ENCODE measurements around the gene TXNIP.

TXNIP gene

DNA sequence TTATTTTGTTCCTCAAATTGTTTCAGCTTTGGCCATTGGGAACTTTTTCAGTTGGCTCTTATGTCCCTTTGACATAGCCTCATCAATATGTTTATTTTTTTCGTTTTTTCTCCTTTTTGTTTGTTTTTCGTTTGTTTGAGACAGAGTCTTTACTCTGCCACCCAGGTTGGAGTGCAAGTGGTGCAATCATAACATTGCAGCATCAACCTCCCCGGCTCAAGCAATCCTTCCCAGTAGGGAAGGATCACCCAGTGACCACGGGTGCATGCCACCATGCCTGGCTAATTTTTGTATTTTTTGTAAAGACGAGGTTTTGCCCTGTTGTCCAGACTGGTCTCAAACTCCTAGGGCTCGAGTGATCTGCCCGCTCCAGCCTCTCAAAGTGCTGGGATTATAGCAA is 23.8 kb downstream of the TXNIP start:
- in situ Hi-C loops (cut with MboI; ENCODE audit: low pct_unique_long_range_greater_than_20kb, low sequenced_read_pairs, unreplicated experiment) = loop anchor here (5.0 kb wide), 1 partner anchor 40 kb away; no protein-coding TSS in a partner anchor
- TF ChIP-seq, protein P1, sequence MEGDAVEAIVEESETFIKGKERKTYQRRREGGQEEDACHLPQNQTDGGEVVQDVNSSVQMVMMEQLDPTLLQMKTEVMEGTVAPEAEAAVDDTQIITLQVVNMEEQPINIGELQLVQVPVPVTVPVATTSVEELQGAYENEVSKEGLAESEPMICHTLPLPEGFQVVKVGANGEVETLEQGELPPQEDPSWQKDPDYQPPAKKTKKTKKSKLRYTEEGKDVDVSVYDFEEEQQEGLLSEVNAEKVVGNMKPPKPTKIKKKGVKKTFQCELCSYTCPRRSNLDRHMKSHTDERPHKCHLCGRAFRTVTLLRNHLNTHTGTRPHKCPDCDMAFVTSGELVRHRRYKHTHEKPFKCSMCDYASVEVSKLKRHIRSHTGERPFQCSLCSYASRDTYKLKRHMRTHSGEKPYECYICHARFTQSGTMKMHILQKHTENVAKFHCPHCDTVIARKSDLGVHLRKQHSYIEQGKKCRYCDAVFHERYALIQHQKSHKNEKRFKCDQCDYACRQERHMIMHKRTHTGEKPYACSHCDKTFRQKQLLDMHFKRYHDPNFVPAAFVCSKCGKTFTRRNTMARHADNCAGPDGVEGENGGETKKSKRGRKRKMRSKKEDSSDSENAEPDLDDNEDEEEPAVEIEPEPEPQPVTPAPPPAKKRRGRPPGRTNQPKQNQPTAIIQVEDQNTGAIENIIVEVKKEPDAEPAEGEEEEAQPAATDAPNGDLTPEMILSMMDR (IDR thresholded peaks at IDR 0.05; ENCODE audit: extremely low read depth, insufficient read depth, missing control alignments) = no peak
- no peak for DNase-seq (ENCODE audit: low spot score)

DNA sequence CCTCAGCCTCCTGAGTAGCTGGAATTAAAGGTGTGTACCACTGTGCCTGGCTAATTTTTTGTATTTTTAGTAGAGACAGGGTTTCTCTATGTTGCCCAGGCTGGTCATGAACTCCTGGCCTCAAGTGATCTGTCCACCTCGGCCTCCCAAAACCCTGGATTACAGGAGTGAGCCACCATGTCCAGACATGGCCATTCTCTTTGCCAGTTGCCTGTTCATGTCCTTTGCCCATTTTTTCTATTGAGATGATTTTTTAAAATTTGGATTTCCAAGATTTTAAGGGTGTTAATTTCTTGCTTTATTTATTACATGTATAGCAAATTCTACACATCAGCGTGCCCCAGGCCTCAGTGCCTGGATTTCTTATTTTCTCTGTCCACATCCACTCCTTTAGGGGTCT is 29.1 kb downstream of the TXNIP start:
- TF ChIP-seq, protein P1 (IDR thresholded peaks at IDR 0.05; ENCODE audit: extremely low read depth, insufficient read depth, missing control alignments) = no peak
- in situ Hi-C loops (cut with MboI; ENCODE audit: low pct_unique_long_range_greater_than_20kb, low sequenced_read_pairs, unreplicated experiment) = no loop called here
- no peak for DNase-seq (ENCODE audit: low spot score)

DNA sequence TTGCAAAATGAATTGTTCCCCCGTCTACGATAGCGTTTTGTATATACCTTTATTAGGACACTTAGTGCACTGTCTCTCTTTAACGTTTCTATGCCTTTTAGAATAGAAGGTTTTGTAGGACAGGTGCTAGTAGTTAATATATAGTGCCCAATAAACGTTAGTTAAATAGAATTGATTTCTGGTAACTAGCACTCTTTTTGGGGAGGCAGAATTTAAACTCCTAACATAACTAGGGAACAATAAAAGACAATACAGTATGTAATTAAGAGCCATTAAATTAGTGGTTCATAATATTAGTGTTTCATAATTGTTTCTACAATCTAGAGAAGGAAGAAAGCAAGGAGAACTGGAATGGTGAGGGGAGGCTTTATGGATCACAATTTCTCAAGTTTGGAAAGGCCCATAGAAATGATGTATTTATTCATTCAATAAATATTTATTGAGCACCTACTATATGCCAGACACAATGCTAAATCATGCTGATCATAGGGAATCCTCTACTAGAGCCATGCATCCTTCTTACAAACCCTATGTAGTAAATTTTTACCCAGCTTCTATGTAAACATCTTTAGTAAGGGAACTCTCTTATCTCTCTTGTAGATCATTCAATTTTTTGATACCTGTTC is 31.1 kb downstream of the TXNIP start:
- DNase-seq (ENCODE audit: low spot score) = no peak
- TF ChIP-seq, protein P1 (IDR thresholded peaks at IDR 0.05; ENCODE audit: extremely low read depth, insufficient read depth, missing control alignments) = no peak
- in situ Hi-C loops (cut with MboI; ENCODE audit: low pct_unique_long_range_greater_than_20kb, low sequenced_read_pairs, unreplicated experiment) = no loop called here

DNA sequence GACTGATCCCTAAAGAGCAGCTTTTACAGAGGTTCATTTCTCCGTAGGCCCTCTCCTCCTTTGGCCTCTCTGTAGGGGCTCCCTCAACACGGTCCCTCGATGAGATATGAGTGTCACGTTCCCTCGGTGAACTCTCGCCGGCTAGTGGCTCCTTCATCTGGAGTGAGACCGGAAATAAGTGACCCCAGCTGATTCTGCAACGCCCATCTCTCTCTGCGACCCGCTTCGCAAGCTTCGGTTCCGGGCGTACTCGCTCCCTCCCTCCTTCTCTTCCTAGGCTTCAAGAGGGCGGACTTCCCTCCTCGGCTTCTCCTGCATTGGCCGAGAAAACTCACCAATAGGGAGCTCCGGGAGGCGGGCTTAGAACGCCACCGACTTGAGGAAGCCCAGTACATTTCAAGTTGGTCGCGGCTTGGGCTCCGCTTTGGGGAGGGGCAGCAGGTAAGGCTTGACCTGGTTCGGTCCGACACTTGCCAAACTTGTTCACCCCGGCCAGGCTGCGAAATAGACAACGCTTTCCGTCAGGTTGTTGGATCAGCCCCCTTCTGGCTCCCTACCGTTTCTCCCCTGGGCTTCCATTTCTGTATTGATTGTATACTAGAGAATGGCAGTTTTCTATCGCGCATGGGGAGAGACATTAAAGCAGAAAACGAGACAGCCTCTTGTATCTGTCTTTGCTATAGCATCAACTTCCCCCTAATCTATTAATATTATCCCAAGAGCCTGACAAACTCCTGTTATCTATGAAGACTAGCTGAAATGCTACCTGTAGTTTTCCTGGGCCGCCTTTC is 31.9 kb downstream of the TXNIP start, which contains the start of the genes ANKRD34A and POLR3GL:
ANKRD34A (minus strand) TSS at position 248 of the 791 bp plus-strand sequence. CDS start 2,816 bp downstream, outside the sequence.
POLR3GL (plus strand) TSS at position 363 of the 791 bp plus-strand sequence. CDS start 10,176 bp downstream, outside the sequence.
- in situ Hi-C loops (cut with MboI; ENCODE audit: low pct_unique_long_range_greater_than_20kb, low sequenced_read_pairs, unreplicated experiment) = no loop called here
- TF ChIP-seq, protein P1 (IDR thresholded peaks at IDR 0.05; ENCODE audit: extremely low read depth, insufficient read depth, missing control alignments) = no peak
- peak; percentile 93 for DNase-seq (ENCODE audit: low spot score)

DNA sequence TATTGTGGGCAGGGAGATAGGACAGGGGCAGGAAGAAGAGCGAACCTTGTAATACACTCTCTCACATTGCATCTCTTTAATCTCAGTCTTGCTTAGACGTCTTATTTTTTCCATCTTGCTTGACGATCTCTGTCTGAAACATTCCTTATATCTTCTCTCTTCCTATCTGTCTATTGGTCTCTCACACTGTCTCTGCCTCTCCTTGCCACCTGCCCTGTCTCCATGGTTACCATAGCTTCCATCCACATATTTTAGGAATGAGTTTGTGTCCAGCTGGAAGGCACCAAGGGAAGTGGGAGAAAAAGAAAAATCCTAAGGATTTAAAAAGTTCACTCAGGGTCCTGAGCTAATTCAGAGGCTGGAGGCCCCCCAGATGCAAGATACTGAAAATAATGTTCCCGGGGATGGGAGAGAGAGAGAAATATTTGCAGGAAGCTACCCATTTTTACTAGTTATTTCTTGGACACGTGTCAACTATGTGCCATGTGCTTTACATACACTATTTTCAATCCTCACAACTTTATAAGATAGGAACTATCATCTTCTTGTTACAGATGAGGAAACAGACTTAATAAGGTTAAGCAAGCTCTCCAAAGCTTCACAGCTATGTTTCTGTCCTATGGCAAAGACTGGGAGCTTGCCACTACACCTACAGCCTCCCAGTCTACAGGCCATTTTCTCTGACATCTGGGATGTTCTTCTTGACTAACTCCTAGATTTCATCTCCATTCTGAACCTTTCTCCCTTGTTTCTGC is 32.9 kb downstream of the TXNIP start:
- no peak for DNase-seq (ENCODE audit: low spot score)
- in situ Hi-C loops (cut with MboI; ENCODE audit: low pct_unique_long_range_greater_than_20kb, low sequenced_read_pairs, unreplicated experiment) = no loop called here

More for the DNA sequence above, 32.9 kb downstream of the TXNIP start:
- TF ChIP-seq, protein P1 (IDR thresholded peaks at IDR 0.05; ENCODE audit: extremely low read depth, insufficient read depth, missing control alignments) = no peak
